ENCODE results near the gene ADORA2A. TPM values are rescaled to one million over a fixed set of nuclear protein-coding genes. Genes with fewer than 3 reads are reported as not detected.

The ADORA2A gene
- 10 to 100 TPM; 14.5 to 47.6 TPM for total RNA-seq

DNA sequence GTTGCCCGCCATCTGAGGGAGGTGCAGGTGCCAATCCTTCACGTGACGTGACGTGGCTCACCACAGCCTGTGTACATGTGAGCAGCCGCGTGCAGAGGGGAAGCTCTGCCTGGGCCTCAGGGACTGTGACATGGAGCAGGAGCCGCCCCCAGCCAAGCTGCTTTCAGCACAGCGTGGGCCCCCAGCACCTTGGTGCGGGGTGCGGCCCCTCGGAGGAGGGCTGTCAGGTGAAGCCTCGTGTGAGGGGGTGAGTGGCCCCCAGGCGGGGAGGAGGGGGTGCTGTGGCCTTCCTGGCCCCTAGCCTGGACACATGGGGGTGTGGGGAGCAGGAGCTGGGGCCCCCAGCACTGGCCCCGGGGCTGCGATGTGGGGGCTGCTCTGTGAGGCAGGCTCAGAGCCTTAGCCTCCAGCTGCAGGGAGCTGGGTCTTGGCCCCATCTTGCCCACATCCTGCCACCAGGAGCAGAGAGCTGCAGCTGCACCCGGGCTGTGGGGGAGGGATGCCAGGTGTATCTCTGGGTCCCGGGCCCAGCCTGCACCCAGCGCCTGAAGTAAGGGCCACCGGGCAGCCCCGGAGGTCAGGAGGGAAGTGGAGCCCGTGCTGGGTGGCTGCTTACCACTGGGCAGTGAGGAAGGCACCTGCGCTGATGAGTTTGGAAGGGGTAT is at the start of gene ADORA2A:
Gene ADORA2A, plus strand, starts transcription at position 100 of the 665 bp plus-strand sequence. CDS start 5,806 bp downstream, outside the sequence.
- no peak within 1 kb of the TSS for H3K27ac ChIP-seq
- ATAC-seq (ENCODE audit: insufficient number of reproducible peaks, low FRiP score, low read depth) (no peak), DNase-seq (ENCODE audit: low spot score) (no peak)
- no peaks in the 10 kb centered on the region for H3K36me3 ChIP-seq
- H3K4me1 ChIP-seq (ENCODE audit: control insufficient read depth in 1 of 2, low read depth in 2 of 2), result peaks cover 9 to 18% of the 10 kb centered on the region in 2 donors
- H3K4me3 ChIP-seq, result no peak within 1 kb of the TSS
- H3K9me3 ChIP-seq, result no peaks in the 10 kb centered on the region
- H3K27me3 ChIP-seq (replicated peaks; ENCODE audit: insufficient read depth), result no peaks in the 10 kb centered on the region
- TF ChIP-seq, protein P1, sequence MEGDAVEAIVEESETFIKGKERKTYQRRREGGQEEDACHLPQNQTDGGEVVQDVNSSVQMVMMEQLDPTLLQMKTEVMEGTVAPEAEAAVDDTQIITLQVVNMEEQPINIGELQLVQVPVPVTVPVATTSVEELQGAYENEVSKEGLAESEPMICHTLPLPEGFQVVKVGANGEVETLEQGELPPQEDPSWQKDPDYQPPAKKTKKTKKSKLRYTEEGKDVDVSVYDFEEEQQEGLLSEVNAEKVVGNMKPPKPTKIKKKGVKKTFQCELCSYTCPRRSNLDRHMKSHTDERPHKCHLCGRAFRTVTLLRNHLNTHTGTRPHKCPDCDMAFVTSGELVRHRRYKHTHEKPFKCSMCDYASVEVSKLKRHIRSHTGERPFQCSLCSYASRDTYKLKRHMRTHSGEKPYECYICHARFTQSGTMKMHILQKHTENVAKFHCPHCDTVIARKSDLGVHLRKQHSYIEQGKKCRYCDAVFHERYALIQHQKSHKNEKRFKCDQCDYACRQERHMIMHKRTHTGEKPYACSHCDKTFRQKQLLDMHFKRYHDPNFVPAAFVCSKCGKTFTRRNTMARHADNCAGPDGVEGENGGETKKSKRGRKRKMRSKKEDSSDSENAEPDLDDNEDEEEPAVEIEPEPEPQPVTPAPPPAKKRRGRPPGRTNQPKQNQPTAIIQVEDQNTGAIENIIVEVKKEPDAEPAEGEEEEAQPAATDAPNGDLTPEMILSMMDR (IDR thresholded peaks at IDR 0.05), result no peak

DNA sequence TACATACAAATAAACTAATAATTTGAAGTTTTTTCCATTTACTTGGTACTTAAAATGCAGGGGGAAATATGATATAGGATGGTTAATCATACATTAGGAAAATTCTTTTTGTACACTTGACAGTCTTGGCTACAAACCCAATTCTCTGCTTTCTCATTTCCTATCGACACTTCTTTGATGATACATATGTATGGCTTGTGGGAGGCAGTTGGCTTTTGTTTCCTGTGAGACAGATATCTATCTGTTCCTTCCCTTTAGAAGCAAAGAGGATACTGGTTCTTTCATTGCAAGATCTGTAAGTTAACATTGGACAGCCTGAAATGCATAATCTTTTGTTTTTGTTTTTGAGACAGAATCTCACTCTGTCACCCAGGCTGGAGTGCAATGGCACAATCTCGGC is 47.9 kb upstream of the ADORA2A start:
- ATAC-seq (ENCODE audit: insufficient number of reproducible peaks, low FRiP score, low read depth) (no peak), DNase-seq (ENCODE audit: low spot score) (no peak)
- Histone ChIP-seq H3K4me1 (ENCODE audit: control insufficient read depth in 1 of 2, low read depth in 2 of 2) (no peaks in the 10 kb centered on the region), H3K4me3 (no peak overlapping the region), H3K36me3 (peaks cover 15% of the 10 kb centered on the region), H3K27me3 (replicated peaks; ENCODE audit: insufficient read depth) (no peaks in the 10 kb centered on the region), H3K27ac (no peak overlapping the region), H3K9me3 (no peaks in the 10 kb centered on the region)
- TF ChIP-seq, protein P1 (IDR thresholded peaks at IDR 0.05), result no peak

DNA sequence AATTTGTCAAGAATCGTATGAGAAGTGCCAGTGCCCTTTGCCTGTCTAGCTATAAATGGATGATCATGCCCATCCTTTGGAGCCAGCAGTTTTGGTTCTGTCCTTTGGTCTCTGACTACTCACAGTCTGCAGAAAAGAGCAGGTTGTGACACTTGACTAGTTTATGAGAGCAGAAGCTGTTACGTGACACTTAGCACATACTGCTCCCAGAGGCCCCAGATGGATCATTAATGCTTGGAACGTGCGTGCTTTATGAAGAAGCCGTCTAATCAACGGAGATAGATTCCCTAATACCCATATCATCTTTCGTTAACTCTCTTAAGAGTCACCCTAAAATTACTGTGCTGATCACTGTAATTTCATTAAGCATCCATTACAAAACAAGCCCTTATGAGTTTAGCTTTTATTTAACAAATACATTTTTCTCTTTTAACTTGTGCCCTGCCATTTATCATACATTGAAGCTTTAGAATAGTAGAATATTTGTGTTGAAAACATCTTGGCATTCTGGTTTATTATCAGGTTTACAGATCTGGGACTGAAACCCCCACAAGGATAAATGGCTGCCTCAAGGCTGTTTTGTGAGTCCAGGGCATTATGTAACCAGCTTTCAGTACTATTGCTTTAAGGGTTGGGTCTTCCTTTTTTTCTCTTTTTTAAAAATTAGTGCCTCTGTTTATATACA is 47.0 kb upstream of the ADORA2A start:
- Histone ChIP-seq H3K4me3 (no peak overlapping the region), H3K27ac (no peak overlapping the region), H3K9me3 (no peaks in the 10 kb centered on the region), H3K27me3 (replicated peaks; ENCODE audit: insufficient read depth) (no peaks in the 10 kb centered on the region), H3K36me3 (peaks cover 15% of the 10 kb centered on the region), H3K4me1 (ENCODE audit: control insufficient read depth in 1 of 2, low read depth in 2 of 2) (no peaks in the 10 kb centered on the region)
- no peak for DNase-seq (ENCODE audit: low spot score)
- ATAC-seq (ENCODE audit: insufficient number of reproducible peaks, low FRiP score, low read depth), result no peak
- TF ChIP-seq, protein P1 (IDR thresholded peaks at IDR 0.05), result no peak

DNA sequence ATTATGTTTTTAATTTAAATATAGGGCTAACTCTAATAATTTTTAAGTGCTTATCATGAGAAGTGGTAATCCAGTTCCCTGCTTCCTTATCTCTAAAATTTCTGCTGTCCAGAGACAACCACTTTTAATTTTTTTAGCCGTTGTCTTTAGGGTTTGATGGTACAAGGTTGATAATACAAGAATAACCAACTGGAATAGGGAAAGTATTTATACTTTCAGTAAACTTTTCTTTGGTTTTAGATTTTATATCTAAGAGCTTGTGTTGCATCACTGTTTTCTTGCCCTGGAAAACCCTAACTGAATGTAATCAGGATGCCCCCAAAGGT is 46.5 kb upstream of the ADORA2A start:
- Histone ChIP-seq H3K4me3 (no peak overlapping the region), H3K9me3 (no peaks in the 10 kb centered on the region), H3K4me1 (ENCODE audit: control insufficient read depth in 1 of 2, low read depth in 2 of 2) (no peaks in the 10 kb centered on the region), H3K27ac (no peak overlapping the region), H3K36me3 (peaks cover 14% of the 10 kb centered on the region), H3K27me3 (replicated peaks; ENCODE audit: insufficient read depth) (no peaks in the 10 kb centered on the region)
- no peak for DNase-seq (ENCODE audit: low spot score)
- TF ChIP-seq, protein P1 (IDR thresholded peaks at IDR 0.05), result no peak
- no peak for ATAC-seq (ENCODE audit: insufficient number of reproducible peaks, low FRiP score, low read depth)

DNA sequence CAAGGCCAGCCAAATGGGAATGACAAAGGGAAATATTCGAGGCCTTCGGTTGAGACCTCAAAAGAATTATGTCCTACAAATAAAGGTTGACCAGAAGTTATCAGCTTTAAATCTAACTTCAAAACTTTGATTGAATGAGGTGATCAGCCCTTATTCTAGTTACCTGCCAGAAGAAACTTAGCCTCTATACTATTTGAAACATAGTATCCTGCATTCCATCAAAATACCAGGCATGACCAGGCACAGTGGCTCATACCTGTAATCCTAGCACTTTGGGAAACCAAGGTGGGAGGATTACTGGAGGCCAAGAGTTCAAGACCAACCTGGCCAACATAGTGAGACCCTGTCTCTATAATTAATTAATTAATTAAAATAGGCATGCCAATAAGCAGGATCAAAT is 44.3 kb upstream of the ADORA2A start:
- ATAC-seq (ENCODE audit: insufficient number of reproducible peaks, low FRiP score, low read depth), result no peak
- no peak for DNase-seq (ENCODE audit: low spot score)
- H3K4me3 ChIP-seq, result no peak overlapping the region
- peaks cover 7% of the 10 kb centered on the region for H3K36me3 ChIP-seq
- no peaks in the 10 kb centered on the region for H3K4me1 ChIP-seq (ENCODE audit: control insufficient read depth in 1 of 2, low read depth in 2 of 2)
- H3K9me3 ChIP-seq, result no peaks in the 10 kb centered on the region
- no peak overlapping the region for H3K27ac ChIP-seq
- TF ChIP-seq, protein P1 (IDR thresholded peaks at IDR 0.05), result no peak
- H3K27me3 ChIP-seq (replicated peaks; ENCODE audit: insufficient read depth), result no peaks in the 10 kb centered on the region
